RWPE2 (cell line): ENCODE data around the gene OTUD7B.
A peak's percentile ranks its signal among the peaks of the same experiment; 100 is the strongest.
"Not testable (repeated sequence)": the region's sequence is repeated elsewhere in the genome, so short reads cannot be mapped to it uniquely, and the experiment has no call there.

Experiments
- ATAC-seq: fragments of 200-7000 bp; cut with Tn5 transposase; 3 replicates; pipeline ENCODE4 v1.9.1; 2021; ENCODE audit warnings: low read depth
- DNase-seq: peaks from one replicate; pipeline ENCODE4 v3.0.0-alpha.2; 2020; ENCODE audit warnings: low spot score
- H3K27ac ChIP-seq: fragments of 450-650 bp; 2 replicates; pipeline ENCODE4 v1.5.1; 2017; ENCODE audit warnings: mild to moderate bottlenecking; ENCODE audit not compliant: poor library complexity, severe bottlenecking
- H3K27me3 ChIP-seq: fragments of 250-450 bp; sonication (Bioruptor Pico); 2 replicates; pipeline ENCODE4 v1.5.1; 2021; ENCODE audit warnings: mild to moderate bottlenecking, moderate library complexity; ENCODE audit not compliant: insufficient read depth, poor library complexity, severe bottlenecking
- H3K36me3 ChIP-seq: fragments of 250-450 bp; sonication (Bioruptor Pico); 2 replicates; pipeline ENCODE4 v1.5.1; 2020; ENCODE audit warnings: low read depth, mild to moderate bottlenecking, moderate library complexity
- H3K4me1 ChIP-seq: fragments of 250-450 bp; sonication (Bioruptor Pico); 2 replicates; pipeline ENCODE4 v1.5.1; 2021; ENCODE audit warnings: mild to moderate bottlenecking, moderate library complexity; ENCODE audit not compliant: insufficient read depth, poor library complexity, severe bottlenecking
- H3K4me3 ChIP-seq: fragments of 250-450 bp; sonication (Bioruptor Pico); 2 replicates; pipeline ENCODE4 v1.5.1; 2021; ENCODE audit warnings: mild to moderate bottlenecking, moderate library complexity; ENCODE audit not compliant: severe bottlenecking
- H3K9me3 ChIP-seq: fragments of 250-450 bp; sonication (Bioruptor Pico); 2 replicates; pipeline ENCODE4 v1.5.1; 2021; ENCODE audit warnings: mild to moderate bottlenecking, moderate library complexity; ENCODE audit not compliant: severe bottlenecking
- CTCF ChIP-seq: fragments of 450-650 bp; IDR thresholded peaks from one replicate; pipeline ENCODE4 v1.5.1; 2017; ENCODE audit warnings: mild to moderate bottlenecking, moderate library complexity; ENCODE audit not compliant: poor library complexity, severe bottlenecking

Gene OTUD7B

DNA sequence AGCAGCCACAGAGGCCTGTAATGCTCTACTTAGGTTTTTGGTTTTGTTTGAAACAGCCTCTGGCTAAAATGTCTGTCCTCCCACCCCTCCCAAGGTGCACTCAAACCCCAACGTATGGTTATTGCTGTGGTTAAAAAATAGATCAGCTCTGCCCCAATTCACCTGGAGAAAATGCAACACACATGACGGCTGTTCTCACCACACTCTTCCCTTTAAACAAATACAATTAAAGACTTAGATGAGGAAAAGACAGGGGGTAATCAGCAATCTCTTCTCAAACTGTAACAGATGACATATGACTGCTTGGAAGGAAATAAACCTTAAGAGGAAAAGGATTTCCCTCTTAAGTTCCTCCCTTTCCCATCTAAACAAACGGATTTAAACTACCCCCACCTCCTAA is 67.6 kb downstream of the OTUD7B start:
- Histone ChIP-seq H3K27me3 (no peaks in the 10 kb centered on the region), H3K9me3 (no peaks in the 10 kb centered on the region), H3K4me3 (no peak overlapping the region), H3K36me3 (peaks cover 24% of the 10 kb centered on the region), H3K4me1 (peaks cover 23% of the 10 kb centered on the region), H3K27ac (no peak overlapping the region)
- DNase-seq (no peak), ATAC-seq (no peak)
- TF ChIP-seq CTCF, result no peak

DNA sequence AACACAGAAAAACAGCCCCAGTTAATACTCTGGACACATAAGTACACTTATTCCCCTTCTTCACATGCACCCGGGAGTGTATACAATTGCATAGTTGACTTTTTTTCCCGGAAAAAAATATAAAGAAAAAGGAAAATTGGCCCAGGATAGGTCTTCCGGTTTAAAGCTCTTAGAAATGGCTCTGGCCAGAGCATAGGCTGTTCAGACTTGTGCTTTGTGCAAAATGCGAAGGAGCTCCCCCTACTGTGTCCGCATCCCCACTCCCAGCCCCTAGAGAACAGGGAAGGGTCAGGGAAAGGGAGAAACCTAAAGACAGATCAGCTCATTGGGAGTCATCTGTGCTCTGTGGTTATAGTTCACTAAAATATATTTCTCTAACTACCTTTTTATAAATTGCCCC is 68.3 kb downstream of the OTUD7B start:
- DNase-seq (no peak), ATAC-seq (peak; percentile 28; the same call in 2 of the 3 replicates)
- Histone ChIP-seq H3K27ac (no peak overlapping the region), H3K4me3 (no peak overlapping the region), H3K9me3 (no peaks in the 10 kb centered on the region), H3K36me3 (peaks cover 21% of the 10 kb centered on the region), H3K4me1 (peaks cover 27% of the 10 kb centered on the region), H3K27me3 (no peaks in the 10 kb centered on the region)
- peak; percentile 44 for TF ChIP-seq CTCF

DNA sequence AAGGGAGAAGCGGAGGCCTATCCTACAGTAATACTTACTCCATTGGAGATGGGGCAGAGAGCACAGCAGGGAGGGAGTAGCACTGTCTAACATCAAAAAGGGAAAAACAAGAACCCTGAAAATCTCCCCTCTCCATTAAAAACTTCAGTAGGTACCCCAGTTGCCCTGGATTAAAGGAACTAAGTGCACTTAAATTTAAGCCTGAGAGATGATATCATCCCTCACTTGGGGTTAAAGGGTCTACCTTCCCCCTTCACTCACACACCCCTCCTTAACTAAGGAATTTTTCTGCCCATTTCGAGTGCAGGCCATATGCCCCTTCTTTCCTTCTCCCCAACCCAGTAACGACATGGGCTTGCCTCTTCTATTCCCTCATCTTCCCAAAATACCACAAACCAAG is 70.1 kb downstream of the OTUD7B start:
- peak overlapping the region; percentile 86 for H3K27ac ChIP-seq
- TF ChIP-seq CTCF, result no peak
- no peak overlapping the region for H3K4me3 ChIP-seq
- no peaks in the 10 kb centered on the region for H3K9me3 ChIP-seq
- no peak for DNase-seq
- no peak for ATAC-seq
- H3K36me3 ChIP-seq, result peaks cover 6% of the 10 kb centered on the region
- H3K4me1 ChIP-seq, result peaks cover 31% of the 10 kb centered on the region
- H3K27me3 ChIP-seq, result no peaks in the 10 kb centered on the region

GRCh38 chr1:149938668-149939003 is 71.9 kb downstream of the OTUD7B start:
- H3K4me3 ChIP-seq, result peak overlapping the region; percentile 12
- H3K27me3 ChIP-seq, H3K36me3 ChIP-seq, H3K9me3 ChIP-seq, ATAC-seq, DNase-seq: not testable (repeated sequence)
- H3K27ac ChIP-seq, result peak overlapping the region; percentile 86
- peaks cover 31% of the 10 kb centered on the region for H3K4me1 ChIP-seq

DNA sequence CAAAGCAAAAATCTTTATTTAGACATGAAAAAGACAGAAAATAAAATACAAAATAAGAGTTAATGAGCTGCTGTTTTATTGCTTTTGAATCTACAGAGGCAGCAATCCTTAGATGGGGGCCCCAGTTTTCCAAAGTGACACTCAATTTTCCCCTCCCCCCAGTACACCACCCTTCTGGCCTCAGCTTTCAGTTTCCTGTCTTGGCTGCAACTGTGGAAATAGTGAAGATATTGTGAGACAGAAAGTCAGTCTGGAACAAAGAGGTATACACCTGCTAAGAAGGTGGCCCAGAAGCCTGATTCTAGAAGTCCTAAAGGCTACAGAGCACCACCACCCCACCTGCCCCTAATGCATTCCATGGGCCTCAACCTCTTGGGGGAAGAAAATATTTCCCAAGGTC is 72.8 kb downstream of the OTUD7B start:
- Histone ChIP-seq H3K27ac (peak overlapping the region; percentile 86), H3K4me3 (no peak overlapping the region), H3K36me3 (no peaks in the 10 kb centered on the region), H3K27me3 (no peaks in the 10 kb centered on the region), H3K4me1 (peaks cover 31% of the 10 kb centered on the region), H3K9me3 (no peaks in the 10 kb centered on the region)
- TF ChIP-seq CTCF, result no peak
- ATAC-seq (no peak), DNase-seq (no peak)
